ENCODE measurements around the gene LMX1A. TPM values are rescaled to one million over a fixed set of nuclear protein-coding genes. Genes with fewer than 3 reads are reported as not detected.

LMX1A gene
- total and polyA plus RNA-seq, 2 of the 13 experiments (the other 11 are each of a cell fraction or from before 2014, with no cell fraction given), result 0.07 TPM; not detected in 1

DNA sequence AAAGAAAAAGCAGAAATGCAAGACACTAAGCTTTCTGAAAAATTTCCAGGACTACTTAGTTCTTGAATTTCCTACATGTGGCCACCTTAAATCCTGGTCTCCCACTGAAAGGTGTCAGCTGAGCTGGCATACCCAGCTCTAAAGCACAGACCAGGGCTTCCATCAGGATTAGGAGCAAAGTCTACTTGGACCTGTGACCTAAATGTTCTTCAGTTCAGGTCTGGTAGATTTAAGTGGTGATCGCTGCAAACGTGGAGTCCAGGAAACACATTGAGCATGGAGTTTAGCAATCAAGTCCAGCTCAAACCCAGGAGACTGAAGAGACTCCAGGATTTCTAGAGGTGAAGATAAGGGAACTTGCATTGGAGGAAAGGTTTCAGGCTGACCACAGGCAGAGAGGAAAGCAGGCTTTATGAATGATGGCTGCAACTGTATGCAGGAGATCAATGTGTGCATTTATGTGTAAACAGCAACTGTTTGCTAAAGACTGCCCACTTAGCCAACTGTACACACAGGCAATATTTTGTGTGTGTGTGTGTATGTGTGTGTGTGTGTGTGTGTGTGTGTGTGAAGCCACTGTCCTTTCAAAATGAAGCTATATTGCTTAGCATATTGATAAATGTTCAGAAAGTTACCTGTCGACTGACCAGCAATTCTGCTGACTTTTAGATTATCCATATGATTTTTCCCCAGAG is 75.2 kb downstream of the LMX1A start (continued):
- TF ChIP-seq, protein P1, sequence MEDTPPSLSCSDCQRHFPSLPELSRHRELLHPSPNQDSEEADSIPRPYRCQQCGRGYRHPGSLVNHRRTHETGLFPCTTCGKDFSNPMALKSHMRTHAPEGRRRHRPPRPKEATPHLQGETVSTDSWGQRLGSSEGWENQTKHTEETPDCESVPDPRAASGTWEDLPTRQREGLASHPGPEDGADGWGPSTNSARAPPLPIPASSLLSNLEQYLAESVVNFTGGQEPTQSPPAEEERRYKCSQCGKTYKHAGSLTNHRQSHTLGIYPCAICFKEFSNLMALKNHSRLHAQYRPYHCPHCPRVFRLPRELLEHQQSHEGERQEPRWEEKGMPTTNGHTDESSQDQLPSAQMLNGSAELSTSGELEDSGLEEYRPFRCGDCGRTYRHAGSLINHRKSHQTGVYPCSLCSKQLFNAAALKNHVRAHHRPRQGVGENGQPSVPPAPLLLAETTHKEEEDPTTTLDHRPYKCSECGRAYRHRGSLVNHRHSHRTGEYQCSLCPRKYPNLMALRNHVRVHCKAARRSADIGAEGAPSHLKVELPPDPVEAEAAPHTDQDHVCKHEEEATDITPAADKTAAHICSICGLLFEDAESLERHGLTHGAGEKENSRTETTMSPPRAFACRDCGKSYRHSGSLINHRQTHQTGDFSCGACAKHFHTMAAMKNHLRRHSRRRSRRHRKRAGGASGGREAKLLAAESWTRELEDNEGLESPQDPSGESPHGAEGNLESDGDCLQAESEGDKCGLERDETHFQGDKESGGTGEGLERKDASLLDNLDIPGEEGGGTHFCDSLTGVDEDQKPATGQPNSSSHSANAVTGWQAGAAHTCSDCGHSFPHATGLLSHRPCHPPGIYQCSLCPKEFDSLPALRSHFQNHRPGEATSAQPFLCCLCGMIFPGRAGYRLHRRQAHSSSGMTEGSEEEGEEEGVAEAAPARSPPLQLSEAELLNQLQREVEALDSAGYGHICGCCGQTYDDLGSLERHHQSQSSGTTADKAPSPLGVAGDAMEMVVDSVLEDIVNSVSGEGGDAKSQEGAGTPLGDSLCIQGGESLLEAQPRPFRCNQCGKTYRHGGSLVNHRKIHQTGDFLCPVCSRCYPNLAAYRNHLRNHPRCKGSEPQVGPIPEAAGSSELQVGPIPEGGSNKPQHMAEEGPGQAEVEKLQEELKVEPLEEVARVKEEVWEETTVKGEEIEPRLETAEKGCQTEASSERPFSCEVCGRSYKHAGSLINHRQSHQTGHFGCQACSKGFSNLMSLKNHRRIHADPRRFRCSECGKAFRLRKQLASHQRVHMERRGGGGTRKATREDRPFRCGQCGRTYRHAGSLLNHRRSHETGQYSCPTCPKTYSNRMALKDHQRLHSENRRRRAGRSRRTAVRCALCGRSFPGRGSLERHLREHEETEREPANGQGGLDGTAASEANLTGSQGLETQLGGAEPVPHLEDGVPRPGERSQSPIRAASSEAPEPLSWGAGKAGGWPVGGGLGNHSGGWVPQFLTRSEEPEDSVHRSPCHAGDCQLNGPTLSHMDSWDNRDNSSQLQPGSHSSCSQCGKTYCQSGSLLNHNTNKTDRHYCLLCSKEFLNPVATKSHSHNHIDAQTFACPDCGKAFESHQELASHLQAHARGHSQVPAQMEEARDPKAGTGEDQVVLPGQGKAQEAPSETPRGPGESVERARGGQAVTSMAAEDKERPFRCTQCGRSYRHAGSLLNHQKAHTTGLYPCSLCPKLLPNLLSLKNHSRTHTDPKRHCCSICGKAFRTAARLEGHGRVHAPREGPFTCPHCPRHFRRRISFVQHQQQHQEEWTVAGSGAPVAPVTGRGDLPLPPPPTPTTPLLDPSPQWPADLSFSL (CRISPR knock-in tag; IDR thresholded peaks at IDR 0.05), result peak; percentile 65; the same call in 1 of the 2 replicates
- TF ChIP-seq KAT7 (CRISPR knock-in tag; IDR thresholded peaks at IDR 0.05; ENCODE audit: borderline replicate concordance), result no peak
- 0 out of 2 replicates have a peak, but pooled peaks have one; percentile 15 for TF ChIP-seq MAFF (IDR thresholded peaks at IDR 0.05; ENCODE audit: low read depth, low read length)
- TF ChIP-seq, protein P2, sequence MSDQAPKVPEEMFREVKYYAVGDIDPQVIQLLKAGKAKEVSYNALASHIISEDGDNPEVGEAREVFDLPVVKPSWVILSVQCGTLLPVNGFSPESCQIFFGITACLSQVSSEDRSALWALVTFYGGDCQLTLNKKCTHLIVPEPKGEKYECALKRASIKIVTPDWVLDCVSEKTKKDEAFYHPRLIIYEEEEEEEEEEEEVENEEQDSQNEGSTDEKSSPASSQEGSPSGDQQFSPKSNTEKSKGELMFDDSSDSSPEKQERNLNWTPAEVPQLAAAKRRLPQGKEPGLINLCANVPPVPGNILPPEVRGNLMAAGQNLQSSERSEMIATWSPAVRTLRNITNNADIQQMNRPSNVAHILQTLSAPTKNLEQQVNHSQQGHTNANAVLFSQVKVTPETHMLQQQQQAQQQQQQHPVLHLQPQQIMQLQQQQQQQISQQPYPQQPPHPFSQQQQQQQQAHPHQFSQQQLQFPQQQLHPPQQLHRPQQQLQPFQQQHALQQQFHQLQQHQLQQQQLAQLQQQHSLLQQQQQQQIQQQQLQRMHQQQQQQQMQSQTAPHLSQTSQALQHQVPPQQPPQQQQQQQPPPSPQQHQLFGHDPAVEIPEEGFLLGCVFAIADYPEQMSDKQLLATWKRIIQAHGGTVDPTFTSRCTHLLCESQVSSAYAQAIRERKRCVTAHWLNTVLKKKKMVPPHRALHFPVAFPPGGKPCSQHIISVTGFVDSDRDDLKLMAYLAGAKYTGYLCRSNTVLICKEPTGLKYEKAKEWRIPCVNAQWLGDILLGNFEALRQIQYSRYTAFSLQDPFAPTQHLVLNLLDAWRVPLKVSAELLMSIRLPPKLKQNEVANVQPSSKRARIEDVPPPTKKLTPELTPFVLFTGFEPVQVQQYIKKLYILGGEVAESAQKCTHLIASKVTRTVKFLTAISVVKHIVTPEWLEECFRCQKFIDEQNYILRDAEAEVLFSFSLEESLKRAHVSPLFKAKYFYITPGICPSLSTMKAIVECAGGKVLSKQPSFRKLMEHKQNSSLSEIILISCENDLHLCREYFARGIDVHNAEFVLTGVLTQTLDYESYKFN (CRISPR knock-in tag; conservative IDR thresholded peaks at IDR 0.05), result peak; percentile 72
- no peak for TF ChIP-seq SOX6 (IDR thresholded peaks at IDR 0.05)
- peak; percentile 41 for TF ChIP-seq SOX6 (CRISPR knock-in tag; IDR thresholded peaks at IDR 0.05)
- peak; percentile 39 for TF ChIP-seq HDAC1 (CRISPR knock-in tag; IDR thresholded peaks at IDR 0.05)
- no peak for TF ChIP-seq SMAD9 (CRISPR knock-in tag; IDR thresholded peaks at IDR 0.05)
- TF ChIP-seq ETV6 (CRISPR knock-in tag; conservative IDR thresholded peaks at IDR 0.05), result no peak
- no peak for TF ChIP-seq CHCHD3 (CRISPR knock-in tag; IDR thresholded peaks at IDR 0.05)
- no peak for TF ChIP-seq ARNT2 (CRISPR knock-in tag; IDR thresholded peaks at IDR 0.05; ENCODE audit: low read depth)
- no peak for TF ChIP-seq ADNP (CRISPR knock-in tag; IDR thresholded peaks at IDR 0.05)
- TF ChIP-seq, protein P3, sequence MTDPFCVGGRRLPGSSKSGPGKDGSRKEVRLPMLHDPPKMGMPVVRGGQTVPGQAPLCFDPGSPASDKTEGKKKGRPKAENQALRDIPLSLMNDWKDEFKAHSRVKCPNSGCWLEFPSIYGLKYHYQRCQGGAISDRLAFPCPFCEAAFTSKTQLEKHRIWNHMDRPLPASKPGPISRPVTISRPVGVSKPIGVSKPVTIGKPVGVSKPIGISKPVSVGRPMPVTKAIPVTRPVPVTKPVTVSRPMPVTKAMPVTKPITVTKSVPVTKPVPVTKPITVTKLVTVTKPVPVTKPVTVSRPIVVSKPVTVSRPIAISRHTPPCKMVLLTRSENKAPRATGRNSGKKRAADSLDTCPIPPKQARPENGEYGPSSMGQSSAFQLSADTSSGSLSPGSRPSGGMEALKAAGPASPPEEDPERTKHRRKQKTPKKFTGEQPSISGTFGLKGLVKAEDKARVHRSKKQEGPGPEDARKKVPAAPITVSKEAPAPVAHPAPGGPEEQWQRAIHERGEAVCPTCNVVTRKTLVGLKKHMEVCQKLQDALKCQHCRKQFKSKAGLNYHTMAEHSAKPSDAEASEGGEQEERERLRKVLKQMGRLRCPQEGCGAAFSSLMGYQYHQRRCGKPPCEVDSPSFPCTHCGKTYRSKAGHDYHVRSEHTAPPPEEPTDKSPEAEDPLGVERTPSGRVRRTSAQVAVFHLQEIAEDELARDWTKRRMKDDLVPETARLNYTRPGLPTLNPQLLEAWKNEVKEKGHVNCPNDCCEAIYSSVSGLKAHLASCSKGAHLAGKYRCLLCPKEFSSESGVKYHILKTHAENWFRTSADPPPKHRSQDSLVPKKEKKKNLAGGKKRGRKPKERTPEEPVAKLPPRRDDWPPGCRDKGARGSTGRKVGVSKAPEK (CRISPR knock-in tag; IDR thresholded peaks at IDR 0.05; ENCODE audit: borderline replicate concordance), result no peak
- TF ChIP-seq TGIF2 (CRISPR knock-in tag; IDR thresholded peaks at IDR 0.05), result no peak
- TF ChIP-seq FOXA3 (CRISPR knock-in tag; IDR thresholded peaks at IDR 0.05), result peak; percentile 62; the same call in 1 of the 2 replicates
